NCI-H2107 treated with DMSO at 0.1 percent for 48 hours (cell line): ENCODE measurements around the gene RELN.
A peak's percentile ranks its signal among the peaks of the same experiment; 100 is the strongest.
"Not testable (repeated sequence)": the region's sequence is repeated elsewhere in the genome, so short reads cannot be mapped to it uniquely, and the experiment has no call there.

Experiments used
- DNase-seq: peaks from one replicate; lab custom pipeline; 2025; ENCODE audit not compliant: unreplicated experiment; lab: John Stamatoyannopoulos, UW

Gene RELN

DNA sequence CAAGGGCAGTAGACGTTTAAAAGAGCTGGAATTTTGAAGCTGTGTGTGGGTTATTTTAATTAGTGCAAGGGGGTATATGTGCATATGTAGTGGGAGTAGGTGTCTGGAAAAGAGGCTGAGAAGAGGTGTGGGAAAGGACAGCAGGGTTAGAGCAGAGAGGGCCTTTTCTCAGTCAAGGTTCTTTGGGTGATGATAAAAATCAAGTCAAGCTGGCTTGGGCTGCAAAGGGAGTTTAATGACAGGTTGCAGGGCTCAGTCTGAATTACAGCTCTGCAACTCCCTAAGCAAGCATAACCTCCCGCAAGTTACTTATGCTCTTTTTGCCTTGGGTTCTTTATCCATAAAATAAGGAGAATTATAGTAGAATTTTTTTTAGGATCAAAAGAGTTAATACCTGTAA, 83.5 kb downstream of the RELN start:
- no peak for DNase-seq

DNA sequence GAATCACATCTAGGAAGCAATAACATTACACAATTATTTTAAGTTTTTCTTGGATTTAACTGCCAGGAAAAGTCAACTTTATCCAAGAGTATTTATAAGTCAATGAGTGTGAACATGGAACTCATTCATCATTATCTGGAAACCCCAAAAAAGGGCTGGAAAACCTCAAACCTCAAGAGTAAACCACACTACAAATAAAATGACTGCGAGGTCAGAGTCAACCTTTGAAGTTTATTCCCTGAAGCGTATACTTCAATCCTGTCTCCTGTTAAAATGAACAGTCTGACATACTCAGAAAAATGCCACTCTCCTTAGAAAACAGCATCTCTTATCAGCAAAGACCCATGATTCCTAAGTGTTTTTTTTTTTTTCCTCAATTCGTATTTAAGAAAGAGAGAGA, 86.5 kb downstream of the RELN start:
- no peak for DNase-seq

DNA sequence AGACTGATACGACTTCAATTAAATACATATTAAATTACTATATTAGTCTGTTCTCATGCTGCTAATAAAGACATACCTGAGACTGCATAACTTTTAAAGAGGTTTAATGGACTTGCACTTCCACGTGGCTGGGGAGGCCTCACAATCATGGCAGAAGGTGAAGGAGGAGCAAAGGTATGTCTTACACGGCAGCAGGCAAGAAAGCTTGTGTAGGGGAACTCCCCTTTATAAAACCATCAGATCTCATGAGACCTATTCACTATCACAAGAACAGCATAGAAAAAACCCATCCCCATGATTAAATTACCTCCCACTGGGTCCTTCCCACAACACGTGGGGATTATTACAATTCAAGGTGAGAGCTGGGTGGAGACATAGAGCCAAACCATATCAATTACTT, 92.6 kb downstream of the RELN start:
- DNase-seq, result not testable (repeated sequence)

GRCh38 chr7:103894656-103895596, 94.5 kb downstream of the RELN start:
- no peak for DNase-seq

GRCh38 chr7:103893350-103893749, 96.1 kb downstream of the RELN start:
- no peak for DNase-seq

- no peak for DNase-seq
These were observed 100.0 kb downstream of the RELN start for GRCh38 chr7:103889451-103889850.

DNA sequence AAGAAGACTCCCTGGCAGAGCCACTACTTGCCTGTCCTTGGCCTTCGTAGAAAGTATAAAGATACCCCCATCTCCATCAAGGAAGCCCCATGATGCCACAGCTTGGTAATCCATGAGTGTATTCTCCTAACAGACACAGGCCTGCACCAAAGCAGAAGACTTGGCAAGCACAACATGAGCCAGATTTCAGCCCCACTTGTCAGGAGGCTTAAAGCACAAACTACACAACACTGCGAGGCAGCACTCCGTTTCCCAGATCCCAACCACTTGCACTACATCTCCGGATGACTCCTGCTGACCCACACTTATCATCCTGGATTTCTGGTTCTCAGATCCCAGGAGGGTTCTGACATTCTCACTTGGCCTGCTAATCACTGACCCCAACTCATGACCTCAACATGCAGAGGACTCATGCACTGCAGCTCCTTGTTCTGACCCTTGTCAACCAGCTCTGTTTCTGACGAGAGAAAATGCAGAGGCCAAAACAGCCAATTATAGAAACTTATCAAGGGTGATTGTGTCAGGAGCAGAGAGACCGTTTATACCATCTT, 100.8 kb downstream of the RELN start:
- no peak for DNase-seq

GRCh38 chr7:103887853-103888602, 101.4 kb downstream of the RELN start:
- DNase-seq, result no peak

DNA sequence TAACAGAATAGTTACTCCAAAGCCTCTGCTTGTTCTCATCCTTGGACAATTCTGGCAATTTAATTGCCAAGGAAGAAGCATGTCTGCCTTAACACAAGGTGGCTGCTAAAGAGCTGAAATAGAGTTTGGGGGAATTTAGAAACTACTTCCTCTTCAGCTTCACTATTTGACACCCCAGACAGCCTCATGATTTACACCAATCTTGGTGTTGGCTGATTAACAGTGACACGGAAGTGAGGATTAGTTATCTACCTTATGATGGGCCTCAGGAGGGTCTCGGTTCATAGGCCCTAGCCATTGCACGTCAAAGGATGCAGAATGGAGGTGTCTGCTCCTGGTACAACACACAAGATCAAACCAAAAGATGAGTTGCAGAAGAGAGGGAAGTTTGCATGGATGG, 102.4 kb downstream of the RELN start:
- no peak for DNase-seq

- no peak for DNase-seq
These were observed 109.4 kb downstream of the RELN start for GRCh38 chr7:103879928-103880600.

DNA sequence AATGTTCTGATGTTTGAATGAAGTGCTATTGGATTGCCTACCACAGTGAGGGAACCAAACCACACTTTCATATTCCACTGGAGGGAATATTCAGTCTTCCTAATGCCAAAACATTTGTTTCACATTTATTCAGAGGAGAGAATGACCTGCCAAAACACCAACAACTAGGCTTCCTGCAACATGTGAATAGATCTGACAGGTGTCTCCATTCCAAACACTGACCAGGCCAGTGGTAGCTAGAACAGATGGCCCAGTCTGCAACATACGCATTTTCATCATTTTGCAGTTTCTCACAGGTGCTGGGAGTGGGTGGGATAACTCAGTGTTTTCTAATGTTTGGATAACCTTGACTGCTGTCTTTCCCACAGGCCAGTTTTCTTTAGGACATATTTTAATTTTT, 110.0 kb downstream of the RELN start:
- no peak for DNase-seq

GRCh38 chr7:103877565-103877964, 111.9 kb downstream of the RELN start:
- no peak for DNase-seq

- DNase-seq, result no peak
These were observed 113.7 kb downstream of the RELN start for GRCh38 chr7:103875718-103876117.

- DNase-seq, result no peak
These were observed 118.0 kb downstream of the RELN start for GRCh38 chr7:103871473-103871872.

- peak; percentile 69 for DNase-seq
These were observed 118.8 kb downstream of the RELN start for GRCh38 chr7:103870664-103871063.

DNA sequence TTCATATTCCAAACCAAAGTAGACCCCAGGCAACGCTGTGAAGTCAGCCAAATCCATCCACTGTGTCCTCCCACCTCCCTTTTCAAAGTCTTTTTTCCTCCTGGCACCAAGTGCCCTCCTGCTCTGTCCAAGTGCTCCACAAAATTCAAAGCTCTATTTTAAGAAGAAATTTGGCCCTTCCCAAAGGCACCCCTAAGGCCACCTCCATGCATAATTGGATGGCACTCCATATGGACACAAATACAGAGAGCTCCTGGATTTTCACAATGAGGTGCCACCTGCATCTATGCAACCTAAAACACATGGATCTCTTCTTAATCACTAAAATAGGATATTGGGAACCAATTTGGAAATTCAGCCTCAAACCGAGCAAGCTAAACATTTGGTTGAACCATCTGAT, 121.6 kb downstream of the RELN start:
- DNase-seq, result no peak

DNA sequence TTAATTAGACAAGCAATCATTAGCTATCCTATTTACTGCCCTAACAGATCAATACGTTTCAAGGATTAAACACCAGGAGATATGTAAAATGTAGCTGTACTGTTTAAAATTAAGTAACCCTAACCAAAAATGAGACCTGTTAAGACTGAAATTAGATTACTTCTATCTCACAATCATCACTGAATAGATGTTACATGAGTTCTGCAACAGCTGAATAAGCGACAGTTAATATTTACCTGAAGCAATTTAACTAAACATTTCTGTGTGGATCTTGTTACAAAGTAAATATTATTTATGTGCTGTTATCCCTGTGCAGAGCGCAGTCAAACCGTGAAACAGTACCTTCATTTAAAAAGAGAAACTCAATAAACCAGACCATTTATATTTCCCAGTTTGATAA, 122.5 kb downstream of the RELN start:
- peak; percentile 86 for DNase-seq

- DNase-seq, result no peak
These were observed 124.0 kb downstream of the RELN start for GRCh38 chr7:103865442-103865841.

- no peak for DNase-seq
These were observed 127.0 kb downstream of the RELN start for GRCh38 chr7:103862302-103863035.

DNA sequence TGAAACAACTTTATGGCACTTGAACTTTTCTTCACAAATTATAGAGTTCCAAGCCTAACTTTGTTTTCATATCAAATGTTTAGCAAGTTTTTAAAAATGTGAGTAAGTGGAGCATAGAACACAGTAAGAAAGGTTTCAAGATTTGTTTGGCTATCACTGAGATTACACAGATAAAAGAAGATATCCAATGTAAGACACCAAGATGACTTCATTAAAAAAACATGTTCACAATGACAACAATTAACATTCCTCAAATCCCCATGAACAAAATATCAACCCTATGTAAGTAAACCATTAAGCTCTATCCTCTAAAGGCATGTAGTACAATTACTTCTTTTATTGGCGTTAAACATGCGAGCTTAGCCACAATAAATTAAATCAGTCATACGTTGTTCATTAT, 129.7 kb downstream of the RELN start:
- DNase-seq, result no peak

- DNase-seq, result peak; percentile 86
These were observed 132.0 kb downstream of the RELN start for GRCh38 chr7:103857435-103857834.
